ENCODE results near the gene NOL4L.
A peak's percentile ranks its signal among the peaks of the same experiment; 100 is the strongest.

The NOL4L gene

DNA sequence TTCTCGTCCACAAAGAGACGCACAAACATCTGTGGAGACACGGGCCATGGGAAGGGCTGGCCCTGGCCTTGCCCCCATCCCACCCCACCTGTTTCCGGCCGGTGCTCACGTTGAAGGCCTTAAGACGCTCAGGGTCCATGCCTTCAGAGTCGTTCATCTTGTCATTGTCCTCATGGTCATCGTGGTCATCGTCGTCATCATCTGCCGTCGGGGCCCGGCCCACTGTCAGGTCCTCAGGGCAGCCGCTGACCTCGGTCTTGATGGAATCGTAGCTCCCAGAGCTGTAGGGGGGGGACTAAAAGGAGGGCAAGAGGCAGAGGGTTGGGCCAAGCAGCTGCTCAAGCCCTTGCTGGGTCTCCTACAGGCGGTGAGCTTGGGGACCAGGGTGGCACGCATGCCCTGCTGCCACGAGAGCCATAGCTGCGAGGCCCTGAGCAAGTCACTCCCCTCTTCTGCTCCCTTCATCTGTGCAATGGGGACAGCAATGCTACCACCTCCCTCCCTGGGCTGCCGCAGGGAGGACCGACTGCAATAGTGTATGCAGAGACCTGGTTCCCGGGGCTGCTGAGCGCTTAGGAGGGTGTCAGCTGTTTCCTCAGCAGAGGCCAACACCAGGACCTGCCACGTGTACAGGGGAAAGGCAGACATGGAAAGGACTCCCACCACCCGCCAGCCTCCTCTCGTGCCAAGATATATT is 131.5 kb downstream of the NOL4L start:
- no peak for DNase-seq

DNA sequence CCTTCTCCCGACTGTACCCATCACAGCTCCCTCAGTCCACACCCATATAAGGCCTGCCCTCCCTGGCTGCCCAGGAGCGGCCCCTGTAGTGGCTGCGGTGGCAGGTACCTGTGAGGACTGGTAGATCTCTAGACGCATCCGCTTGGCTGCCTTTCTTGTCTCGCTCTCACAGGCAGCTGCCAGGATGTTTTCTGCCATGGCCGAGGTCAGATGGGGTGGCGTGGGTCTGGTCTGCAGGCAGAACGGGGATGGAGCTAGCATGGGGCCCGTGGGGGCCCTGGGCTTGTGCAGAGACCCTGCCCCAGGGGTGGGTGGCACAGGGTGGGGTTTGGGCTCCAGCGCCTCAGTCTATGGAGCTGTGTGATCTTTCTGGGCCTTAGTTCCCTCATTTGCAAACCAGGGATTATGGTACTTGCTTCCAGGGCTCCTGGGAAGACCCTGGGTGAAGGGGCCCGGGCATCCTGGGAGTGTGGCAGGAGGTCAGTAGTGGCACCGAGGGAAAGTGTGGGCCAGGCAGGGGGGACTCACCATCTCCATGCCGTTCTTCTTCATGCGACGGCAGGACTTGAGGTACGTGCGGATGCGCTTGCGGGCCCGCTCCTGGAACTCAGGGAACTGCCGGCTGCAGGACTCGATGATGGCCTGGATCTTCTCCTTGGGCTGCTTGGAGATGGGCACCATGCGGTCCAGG is 132.2 kb downstream of the NOL4L start:
- DNase-seq = no peak

DNA sequence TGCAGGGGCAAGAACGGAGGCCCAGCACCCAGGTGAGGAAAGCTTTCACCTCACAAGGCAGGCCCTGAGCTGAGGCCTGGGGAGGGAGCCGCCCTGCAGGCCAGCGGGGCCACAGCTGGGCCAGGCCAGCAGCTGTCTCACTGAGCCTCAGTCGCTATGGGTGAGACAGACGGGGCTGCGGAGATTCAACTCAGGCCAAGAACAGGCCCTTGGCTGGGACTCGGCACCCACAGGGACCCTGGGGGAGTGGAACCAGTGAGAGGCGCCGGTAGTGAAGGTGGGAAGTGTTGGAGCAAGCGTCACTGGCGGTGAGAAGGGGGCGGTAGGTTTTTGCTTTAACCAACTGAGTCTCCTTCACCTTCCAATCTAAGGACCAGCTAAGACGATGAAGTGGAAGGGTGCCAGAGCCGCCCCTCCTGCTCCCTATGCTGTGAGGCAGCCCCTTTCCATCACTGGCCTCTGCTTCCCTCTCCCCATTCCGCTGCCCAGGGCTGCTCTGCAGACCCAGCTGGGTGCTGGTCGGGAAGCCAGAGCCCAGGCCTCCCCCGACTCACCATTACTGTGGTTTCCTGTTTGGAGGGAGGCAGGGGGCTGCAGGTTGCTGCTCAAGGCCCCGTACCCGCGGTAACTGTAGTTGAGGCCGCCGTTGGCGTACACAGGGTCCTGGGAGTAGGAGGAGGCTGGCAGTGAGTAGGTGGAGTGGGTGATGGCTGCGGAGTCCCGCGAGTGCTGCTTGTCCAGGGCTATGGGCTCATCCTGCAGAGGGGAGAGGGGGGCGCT is 133.3 kb downstream of the NOL4L start:
- DNase-seq = no peak

DNA sequence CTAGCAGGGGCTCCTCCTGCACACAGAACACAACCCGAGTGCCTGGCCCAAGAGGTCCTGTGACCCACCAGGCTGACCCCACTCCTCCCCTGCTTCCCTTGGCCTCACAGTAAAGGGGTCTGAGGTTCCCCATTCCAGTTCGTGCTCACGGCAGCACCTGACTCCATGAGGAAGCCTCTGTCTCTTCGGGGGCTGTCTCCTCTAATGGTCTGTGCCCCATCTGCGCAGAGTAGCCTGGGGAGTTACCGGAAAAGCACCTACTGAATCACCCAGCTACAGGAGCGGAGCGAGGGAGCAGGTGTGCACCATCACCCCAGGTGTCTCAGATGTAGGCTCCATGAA is 133.8 kb downstream of the NOL4L start:
- DNase-seq = no peak

DNA sequence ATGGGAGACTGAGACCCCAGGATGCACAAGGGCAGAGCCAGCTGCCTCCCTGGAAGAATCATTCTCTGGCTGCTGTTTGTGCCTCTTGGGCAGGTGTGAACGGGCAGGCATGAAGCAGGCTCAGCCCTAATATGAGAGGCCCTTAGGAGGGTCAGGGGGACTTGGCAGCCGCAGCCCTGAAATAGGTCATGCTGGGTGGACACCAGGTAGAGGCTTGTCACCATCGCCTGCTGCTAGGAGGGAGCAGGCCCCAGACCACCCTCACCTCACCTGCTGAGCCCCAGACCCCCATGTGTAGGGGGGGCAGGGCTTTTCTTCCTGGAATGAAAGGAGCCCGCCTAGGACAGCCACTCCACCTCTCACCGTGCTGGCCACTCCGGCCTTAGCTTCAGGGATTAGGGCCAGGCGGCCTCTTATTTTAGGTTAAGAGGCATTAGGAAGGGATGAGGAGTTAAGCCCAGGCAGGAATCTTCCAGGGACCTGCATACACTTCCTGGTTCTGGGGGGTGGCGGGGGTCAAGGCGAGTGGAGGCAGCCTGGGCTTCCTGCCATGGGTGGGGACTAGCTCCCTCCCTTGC is 134.6 kb downstream of the NOL4L start:
- no peak for DNase-seq

DNA sequence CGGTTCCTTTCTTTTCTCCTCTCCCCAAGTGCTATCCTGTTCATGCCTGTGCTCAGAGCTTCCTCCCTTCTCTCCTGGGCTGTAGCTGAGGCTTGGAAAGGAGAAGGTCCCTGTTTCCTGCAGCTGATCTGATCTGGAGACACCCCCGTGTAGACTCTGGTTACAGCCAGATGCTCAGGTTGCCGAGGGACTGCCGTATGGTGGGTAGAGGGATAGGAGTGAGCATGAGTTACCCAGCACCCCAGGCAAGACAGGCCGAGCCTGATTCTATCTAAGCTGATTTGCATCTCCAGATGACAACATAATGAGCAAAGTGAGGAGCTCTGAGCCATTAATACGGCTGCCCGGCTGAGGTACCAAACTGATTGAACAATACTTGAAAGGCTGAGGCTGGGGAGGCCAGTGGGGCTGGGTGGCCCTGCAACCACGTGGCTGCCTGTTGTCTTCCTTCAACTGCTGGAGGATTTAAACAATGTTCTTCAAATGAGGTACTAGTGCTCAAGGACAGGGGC is 135.2 kb downstream of the NOL4L start:
- DNase-seq = no peak

DNA sequence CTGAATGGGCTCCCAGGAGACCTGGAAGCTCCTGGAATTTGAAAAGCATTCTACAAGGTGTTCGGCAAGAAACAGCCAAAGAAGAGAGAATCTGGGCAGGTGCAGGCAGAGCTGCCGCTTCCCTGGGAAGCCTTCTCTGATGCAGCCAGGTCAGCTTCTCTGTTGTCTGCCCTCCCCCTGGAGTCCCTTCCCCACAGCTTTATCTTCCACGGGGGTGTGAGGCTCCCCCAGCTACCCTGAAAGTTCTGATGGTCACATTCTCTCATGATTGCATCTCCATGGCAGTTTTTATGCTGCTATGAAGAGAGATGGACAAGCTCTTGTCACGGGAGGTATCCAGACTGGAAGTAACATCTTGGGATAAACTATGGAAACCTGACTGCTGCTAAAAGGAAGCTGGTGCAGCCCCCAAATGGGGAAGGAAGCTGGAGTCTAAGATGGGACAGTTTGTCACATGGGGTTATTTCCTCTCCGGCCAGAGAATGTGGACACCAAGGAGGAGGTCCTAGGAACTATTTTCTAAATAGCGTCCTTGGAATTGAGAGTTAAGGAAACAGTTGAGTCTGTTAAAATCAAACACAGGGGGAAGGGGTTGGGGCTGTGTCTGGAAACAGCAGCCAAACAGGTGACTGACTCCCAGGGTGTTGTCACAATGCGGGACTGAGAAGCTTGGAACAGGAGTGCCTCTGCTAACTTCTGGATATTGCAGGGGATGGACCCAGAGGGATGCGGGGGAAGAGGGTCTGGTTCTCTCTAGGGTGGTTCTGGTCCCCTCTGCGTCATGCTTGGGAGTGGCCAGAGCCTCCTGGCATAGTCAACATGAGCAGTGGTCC is 135.9 kb downstream of the NOL4L start:
- no peak for DNase-seq

DNA sequence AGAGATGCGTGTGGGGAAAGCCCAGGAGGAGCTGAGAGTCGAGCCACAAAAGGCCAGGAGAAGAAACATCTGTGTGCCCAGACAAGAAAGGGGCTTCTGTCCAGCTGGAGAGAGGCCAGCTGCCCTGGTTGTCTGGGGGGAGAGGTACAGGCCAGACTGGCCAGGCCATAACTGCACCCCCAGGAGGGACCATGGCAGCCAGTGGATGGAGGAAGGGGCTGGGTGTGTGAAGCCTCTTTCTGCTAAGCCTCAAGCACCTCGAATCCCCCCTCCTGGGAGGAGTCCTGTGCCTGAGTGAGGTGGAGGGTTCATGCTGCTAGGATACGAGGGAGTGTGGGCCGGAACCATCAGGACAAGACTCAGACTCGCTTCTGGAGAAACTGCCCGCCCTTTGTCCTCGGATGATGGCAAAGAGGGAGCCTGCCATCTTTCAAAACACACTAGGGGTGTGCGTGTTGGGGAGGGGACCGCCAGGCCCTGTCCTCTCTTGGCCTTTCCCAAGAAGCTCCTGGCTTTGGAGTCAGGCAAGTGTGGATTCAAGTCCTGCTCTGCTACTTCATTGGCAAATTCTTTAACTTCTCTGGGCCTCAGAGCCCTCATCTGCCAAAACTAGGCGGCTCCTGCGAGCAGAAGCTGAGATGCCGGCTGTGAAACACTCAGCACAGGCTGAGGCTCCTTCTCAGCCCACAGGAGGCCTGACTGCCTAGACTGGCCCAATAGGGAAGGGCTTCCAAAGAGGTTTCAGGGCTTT is 136.7 kb downstream of the NOL4L start:
- no peak for DNase-seq

DNA sequence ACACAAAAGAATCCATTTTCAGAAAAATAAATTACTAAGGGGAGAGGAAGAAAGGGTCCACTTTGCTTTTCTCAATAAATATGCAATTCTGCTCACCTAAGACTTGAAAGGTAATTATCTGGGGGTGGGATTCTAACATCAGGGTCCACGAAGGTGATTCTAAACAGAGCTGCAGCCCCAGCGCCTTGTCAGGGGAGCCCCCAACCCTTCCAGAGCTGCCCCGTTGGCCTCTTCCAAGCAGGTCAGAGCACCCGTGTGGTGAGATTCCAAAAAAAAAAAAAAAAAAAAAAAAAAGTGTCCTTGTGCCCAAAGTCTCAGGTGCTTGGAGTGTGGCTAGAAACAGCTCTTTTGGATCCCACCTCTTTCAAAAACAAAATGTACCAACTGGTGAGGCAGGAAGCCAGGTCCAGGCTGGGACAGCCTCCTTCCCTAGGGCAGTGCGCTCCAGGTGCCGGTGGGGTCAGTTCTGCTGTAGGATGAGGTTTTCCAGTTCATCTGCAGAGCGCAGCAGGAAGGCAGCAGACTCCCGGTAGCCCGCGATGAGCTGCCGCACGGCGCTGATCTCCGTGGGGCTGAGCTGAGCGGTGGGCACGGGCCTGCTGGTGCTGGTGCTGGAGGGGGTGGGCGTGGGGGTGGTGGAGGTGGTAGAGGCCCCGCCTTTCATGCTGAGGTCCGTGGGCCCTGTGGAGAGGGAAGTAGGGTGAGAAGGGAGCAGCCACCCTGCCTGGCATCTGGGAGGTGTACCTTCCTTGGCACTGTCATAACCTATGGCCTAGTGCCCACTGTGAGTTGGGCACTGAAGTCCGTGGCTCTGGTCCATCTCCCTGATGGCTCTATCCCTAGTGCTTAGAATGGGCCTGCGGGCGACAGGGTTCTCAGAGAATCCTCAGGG is 137.8 kb downstream of the NOL4L start:
- no peak for DNase-seq

DNA sequence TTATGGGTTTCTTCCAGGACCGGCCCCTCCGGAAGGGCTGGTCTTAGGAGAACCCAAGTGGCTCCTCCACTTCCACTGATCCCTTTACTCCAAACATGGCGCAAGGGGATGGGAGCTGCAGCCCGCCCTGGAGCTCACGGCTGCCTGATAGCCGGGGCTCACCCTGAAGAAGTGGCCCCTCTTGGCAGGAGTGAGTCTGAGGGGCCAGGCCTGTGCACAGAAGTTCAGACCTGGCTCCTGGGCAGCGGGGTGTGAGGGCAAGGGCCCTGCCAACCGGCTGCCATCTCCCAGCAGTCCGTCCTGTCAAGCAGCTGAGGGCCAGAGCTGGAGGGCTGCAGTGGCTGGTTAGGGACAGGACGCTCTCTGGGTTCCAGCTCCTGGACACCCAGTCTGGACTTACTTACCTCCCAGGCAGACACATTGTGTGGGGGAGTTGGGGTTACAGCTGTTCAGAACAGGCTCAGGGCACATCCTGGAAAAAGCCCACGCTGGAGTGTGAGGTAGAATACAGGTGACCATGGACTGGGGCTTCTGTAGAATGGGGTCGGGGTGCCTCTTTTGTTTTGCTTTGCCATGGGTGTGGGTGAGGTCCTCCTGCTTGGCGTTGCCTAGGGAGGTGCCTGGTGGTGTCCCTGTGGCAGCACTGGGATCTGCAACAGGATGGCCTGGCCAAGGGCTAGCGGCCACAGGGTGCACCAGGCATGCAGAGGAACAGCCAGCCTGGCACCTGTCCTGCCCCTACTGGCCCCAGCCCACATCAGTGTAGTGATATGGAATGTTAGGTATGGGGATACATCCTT is 138.6 kb downstream of the NOL4L start:
- no peak for DNase-seq

DNA sequence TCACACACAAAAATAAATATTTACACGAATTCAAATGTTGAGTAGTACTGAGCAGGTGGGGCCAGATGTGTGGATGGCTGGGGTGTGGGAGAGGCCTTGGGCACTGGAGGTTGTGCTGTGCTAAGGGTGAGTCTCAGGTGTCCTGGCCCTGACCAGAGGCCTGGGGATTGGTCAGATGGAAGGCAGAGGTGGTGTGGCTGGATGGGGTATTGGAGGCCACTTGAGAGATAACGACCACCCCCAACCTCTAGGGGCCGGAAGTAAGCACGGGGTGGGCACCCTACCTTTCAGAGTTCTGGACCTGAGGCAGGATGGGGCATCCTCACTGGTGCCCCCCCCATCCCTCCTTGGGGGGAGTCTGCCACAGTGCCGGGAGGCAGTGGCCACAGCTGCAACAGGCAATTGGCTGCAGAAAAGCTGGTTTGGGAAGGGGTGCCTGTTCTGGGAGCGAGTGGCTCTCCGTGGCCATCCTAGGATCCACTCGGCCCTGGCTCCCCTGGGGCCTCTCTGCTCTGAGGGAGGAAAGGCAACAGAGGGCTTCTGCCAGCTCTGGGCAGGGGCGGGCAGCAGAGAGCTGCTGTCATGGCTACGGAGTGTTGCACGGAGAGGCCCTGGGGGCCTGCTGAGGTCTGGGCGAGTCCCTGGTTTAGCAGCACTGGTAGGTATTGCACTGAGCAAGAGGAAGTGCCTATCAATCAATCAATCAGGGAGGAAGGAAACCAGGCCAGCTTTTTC is 139.4 kb downstream of the NOL4L start:
- DNase-seq = peak; percentile 20

DNA sequence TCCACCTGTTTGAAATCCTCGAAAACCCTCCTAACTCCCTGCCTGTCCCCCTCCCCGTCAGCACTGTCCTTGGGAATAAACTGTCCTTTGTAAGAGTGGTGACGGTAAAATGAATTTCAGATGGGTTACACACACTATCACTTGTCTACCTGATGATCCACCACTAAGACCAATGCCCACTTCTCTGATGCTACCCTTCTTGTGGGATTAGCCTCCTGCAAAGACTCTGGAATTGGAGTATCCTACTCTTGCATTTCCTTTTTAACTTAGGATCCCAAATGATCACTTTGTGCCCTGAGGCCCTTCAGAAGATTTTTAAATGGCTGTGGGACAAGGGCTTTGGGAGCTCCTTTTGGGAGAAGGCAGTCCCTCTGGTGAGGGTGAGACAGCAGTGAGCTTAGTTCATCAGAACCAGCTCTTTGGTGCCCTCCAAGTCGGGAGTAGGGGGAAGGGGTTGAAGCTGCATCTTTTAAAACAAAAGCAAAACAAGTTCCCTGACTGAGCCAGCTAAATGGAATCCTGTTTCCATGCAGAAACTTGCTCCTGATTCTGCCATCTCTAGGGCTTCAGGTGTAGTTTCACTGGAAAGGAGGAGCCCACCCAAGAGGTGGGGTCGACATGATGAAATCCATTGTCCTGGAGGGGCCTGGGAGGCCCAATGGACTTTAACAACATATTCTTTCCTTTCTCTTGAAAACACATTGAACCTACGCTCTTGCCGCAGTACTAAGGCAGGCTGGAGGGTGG is 140.5 kb downstream of the NOL4L start:
- no peak for DNase-seq

DNA sequence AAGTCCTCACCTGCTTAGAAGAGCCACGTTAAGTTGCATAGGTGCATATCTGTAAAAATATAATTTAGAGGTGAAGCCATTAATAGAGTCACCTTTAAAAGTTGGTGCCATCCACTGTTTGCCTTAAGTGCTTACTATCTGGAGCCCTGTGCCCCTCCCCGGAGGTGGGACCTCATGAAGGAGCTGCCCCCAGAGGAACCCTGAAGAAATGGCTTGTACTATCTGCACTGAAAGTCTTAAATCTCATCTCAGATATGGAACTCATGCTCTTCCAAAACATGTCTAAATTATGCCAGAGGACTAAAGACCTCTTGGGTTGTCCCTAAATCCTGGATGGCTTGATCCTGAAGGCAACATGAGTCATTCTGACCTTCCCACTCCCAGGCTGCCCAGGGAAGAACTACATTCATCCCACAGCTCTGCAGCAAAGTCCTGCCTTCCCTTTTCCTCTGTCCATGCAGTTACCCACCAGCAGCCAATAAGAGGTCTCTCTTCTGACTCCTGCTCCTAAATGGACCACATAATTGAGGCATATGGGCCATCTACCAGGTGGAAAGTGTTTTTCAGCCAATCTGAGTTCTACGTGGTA is 141.7 kb downstream of the NOL4L start:
- no peak for DNase-seq

DNA sequence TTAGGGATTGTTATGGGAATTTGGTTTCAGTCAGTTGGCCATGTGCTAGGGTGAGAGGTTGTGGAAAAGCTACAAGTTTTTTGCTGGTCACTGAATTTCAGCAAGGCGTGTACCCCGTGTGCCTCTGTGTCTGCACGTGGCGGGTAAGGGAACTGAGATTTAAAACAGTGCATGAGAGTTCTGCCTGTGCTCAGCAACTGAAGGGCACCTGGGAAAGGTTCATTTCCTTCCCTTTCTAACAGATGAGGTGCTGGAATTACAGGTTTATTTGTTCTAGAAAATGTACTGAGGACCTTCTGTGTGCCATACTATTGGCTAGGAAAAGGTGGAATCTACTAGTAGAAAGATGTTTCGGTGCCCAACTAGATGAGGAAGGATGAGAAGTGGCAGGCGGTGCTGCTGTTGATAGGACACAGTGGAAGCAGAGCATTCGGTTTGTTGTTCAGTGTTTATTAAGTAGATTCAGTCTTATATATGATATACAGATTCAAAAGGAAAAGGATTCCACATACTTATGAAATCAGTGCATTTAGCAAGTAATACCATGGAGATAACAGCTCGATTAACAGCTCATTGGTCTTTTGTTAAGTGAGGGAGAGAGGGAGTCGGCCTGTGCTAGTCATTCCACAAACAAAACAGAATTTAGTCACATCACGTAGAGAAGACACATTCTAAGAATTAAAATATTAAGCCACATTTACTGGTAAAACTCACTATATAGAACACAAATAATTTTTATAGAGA is 142.3 kb downstream of the NOL4L start:
- no peak for DNase-seq

DNA sequence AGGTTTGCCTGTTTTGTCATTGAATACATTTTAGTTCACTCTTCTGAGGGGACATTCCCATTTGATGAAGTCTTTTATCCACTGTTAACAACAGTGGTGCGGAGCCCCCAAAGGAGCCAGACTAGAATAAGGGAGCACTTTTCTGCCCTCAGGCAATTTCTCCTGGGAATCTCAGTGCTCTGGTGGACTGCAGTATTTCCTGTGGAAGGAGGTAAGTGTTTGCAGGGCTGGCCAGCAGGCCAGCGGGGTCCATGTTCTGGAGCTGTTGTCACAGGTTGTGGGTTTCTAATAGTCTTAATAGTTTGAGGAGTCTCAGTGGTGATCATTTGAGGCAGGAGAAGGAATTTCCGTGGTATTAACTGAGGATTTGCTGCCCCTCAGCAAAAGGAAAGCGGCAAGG is 143.5 kb downstream of the NOL4L start:
- DNase-seq = no peak

DNA sequence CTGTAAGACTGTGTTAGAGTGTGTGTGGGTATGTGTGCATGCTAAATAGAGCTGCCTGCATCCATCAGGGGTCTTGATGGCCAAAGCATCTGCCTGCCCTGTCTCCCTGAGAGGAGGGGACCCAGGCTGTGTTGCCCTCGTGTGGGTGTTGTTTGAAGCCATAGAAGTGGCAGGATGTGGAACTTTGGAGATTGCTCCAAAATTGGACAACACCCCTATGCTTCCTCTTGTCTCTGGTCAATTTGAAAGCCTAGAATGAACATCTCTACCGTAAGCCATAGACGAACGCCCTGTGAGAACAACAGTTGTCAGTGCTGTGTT is 144.4 kb downstream of the NOL4L start:
- no peak for DNase-seq

DNA sequence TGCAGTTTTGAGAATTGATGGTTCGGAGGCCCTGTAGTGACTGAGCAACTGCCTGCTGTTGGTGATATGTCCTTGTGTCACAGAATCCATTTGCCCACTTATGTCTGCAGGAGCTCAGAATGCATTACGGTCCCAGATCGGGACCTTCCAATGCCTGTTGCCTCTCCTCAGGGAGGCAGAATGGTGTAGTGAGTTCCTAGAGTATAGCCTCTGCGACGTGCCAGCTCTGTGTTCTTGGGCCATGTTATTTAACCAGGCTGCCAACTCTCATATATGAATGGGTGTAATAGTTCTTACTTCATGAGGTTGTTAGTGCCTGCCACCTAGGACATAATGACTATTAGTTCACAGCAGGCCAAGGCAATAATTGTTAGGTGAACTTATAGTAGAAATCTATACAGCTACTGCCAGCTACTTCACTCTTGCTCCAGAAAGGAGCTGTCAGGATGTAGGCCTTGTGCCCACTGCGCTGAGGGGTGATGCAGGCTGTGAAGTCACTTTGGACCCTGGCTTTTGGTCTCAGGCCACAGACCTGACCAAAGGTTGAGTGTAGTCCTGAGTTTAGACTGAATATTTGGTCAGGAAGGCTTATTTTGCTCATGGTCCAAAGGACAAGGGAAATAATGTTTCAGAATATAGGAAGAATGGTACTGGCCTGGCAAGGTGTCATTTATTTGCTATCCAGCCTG is 144.9 kb downstream of the NOL4L start:
- DNase-seq = no peak

Data from NCI-H2107 (cell line).